Endothelial cell of umbilical vein (primary cell): Measurements from ENCODE around the gene MPP3. TPM values are rescaled to one million over a fixed set of nuclear protein-coding genes. Genes with fewer than 3 reads are reported as not detected.

Experiments
- BruUV-seq: library from RNA; stranded (reverse); fragments of 400-500 nt; replicated peaks from 2 replicates; lab custom pipeline; 2021; lab: Mats Ljungman, UMichigan
- CTCF ChIA-PET: fragments of 300-600, 350-600 bp; sonication (Branson Sonifier 250); formaldehyde crosslinking; loops from one replicate; lab custom pipeline; 2021; ENCODE audit warnings: antibody characterized with exemption, inconsistent platforms; lab: Charles Lee
- POLR2A ChIA-PET: fragments of 300-600, 350-600 bp; sonication (Branson Sonifier 250); formaldehyde crosslinking; loops from one replicate; lab custom pipeline; 2021; ENCODE audit warnings: antibody characterized with exemption, inconsistent platforms; lab: Charles Lee
- DNase-seq: peaks from one replicate; pipeline ENCODE4 v3.0.0-alpha.2; 2011; ENCODE audit warnings: low read depth, low spot score
- FAIRE-seq: peaks from 2 replicates; lab custom pipeline; 2011; peaks lifted over from hg19 to GRCh38; lab: Jason Lieb, UNC
- H2AFZ ChIP-seq: 2 replicates; pipeline ENCODE4 v1.6.0; 2012; ENCODE audit warnings: low read depth, low read length, control low read depth, inconsistent platforms
- H3K27ac ChIP-seq: 2 replicates; pipeline ENCODE4 v1.5.1; 2011; ENCODE audit warnings: low read depth, mild to moderate bottlenecking, control low read depth, low read length, moderate library complexity; ENCODE audit not compliant: insufficient read depth
- H3K27me3 ChIP-seq, 2 experiments: 2 replicates each; pipeline versions ENCODE4 v1.6.0 to v1.6.1; 2011; ENCODE audit warnings: low read length in 2 of 2, mixed read lengths in 1 of 2; ENCODE audit not compliant: control insufficient read depth in 2 of 2, insufficient read depth in 2 of 2
- H3K36me3 ChIP-seq, 2 experiments: 2 replicates in 1 of 2; 3 replicates in 1 of 2; pipeline ENCODE4 v1.5.1; 2011; ENCODE audit warnings: low read length in 2 of 2, mild to moderate bottlenecking in 1 of 2, moderate library complexity in 1 of 2; ENCODE audit not compliant: control insufficient read depth in 2 of 2, insufficient read depth in 2 of 2; ENCODE audit errors: extremely low read depth in 1 of 2
- H3K4me1 ChIP-seq: 3 replicates; pipeline ENCODE4 v1.5.1; 2011; ENCODE audit warnings: mild to moderate bottlenecking, low read length; ENCODE audit not compliant: control insufficient read depth, insufficient read depth; ENCODE audit errors: extremely low read depth
- H3K4me2 ChIP-seq: 2 replicates; pipeline ENCODE4 v1.6.1; 2011; ENCODE audit warnings: low read length, control low read depth, mixed read lengths; ENCODE audit not compliant: insufficient read depth
- H3K4me3 ChIP-seq, 3 experiments: fragments of 200-600 bp in 1 of 3; sonication (generic), shearing (Covaris generic) in 1 of 3; replicated peaks in 1 of 3; 2 replicates each; pipeline ENCODE4 v1.5.1; 2011 to 2016; ENCODE audit warnings: control low read depth in 3 of 3, low read length in 3 of 3, mild to moderate bottlenecking in 2 of 3, inconsistent platforms in 1 of 3, low read depth in 1 of 3, moderate library complexity in 1 of 3; ENCODE audit not compliant: insufficient read depth in 1 of 3
- H3K79me2 ChIP-seq: 2 replicates; pipeline ENCODE4 v1.6.0; 2012; ENCODE audit warnings: low read length, inconsistent platforms; ENCODE audit not compliant: control insufficient read depth, insufficient read depth
- H3K9ac ChIP-seq: replicated peaks from 2 replicates; pipeline ENCODE3; 2011; ENCODE audit warnings: low read length, control low read depth; ENCODE audit not compliant: insufficient read depth; ENCODE audit errors: extremely low read depth
- H3K9me1 ChIP-seq: replicated peaks from 3 replicates; pipeline ENCODE4 v1.6.0; 2011; ENCODE audit warnings: mild to moderate bottlenecking, low read length; ENCODE audit not compliant: control insufficient read depth, insufficient read depth; ENCODE audit errors: extremely low read depth
- H3K9me3 ChIP-seq: replicated peaks from 2 replicates; pipeline ENCODE4 v1.5.1; 2012; ENCODE audit warnings: low read length, inconsistent platforms; ENCODE audit not compliant: control insufficient read depth, insufficient read depth
- H4K20me1 ChIP-seq: replicated peaks from 2 replicates; pipeline ENCODE3; 2011; ENCODE audit warnings: mild to moderate bottlenecking, low read length; ENCODE audit not compliant: control insufficient read depth, insufficient read depth; ENCODE audit errors: extremely low read depth
- EZH2 ChIP-seq: IDR thresholded peaks from 2 replicates; pipeline ENCODE4 v1.6.1; 2012; ENCODE audit warnings: borderline replicate concordance, low read depth, mild to moderate bottlenecking, moderate library complexity, low read length, inconsistent platforms; ENCODE audit not compliant: severe bottlenecking
- FOS ChIP-seq: IDR thresholded peaks from 2 replicates; pipeline ENCODE4 v1.6.1; 2011; ENCODE audit warnings: mild to moderate bottlenecking, low read length, moderate library complexity, borderline replicate concordance; ENCODE audit not compliant: insufficient read depth
- GATA2 ChIP-seq: IDR thresholded peaks from 2 replicates; pipeline ENCODE4 v1.7.0; 2011; ENCODE audit warnings: low read depth, mild to moderate bottlenecking, moderate library complexity, mixed read lengths, low read length; ENCODE audit not compliant: insufficient read length, insufficient read depth
- JUN ChIP-seq: IDR thresholded peaks from 2 replicates; pipeline ENCODE4 v1.6.1; 2011; ENCODE audit warnings: borderline replicate concordance, low read depth; ENCODE audit not compliant: insufficient read length, insufficient read depth
- MAX ChIP-seq: IDR thresholded peaks from 2 replicates; pipeline ENCODE4 v1.6.1; 2011; ENCODE audit not compliant: insufficient read depth, insufficient read length
- MYC ChIP-seq: IDR thresholded peaks from one replicate; pipeline ENCODE4 v1.6.1; 2011; ENCODE audit warnings: mild to moderate bottlenecking, low read depth, low read length
- POLR2A ChIP-seq: IDR thresholded peaks from 2 replicates; pipeline ENCODE4 v1.6.1; 2012; ENCODE audit warnings: low read depth, mild to moderate bottlenecking, control low read depth, low read length
- POLR2AphosphoS5 ChIP-seq: IDR thresholded peaks from 2 replicates; pipeline ENCODE4 v1.6.1; 2012; ENCODE audit warnings: low read depth, mild to moderate bottlenecking, control low read depth, low read length, moderate library complexity; ENCODE audit not compliant: insufficient read depth
- dilution Hi-C: fragments of 300-500 bp; cut with MboI; formaldehyde crosslinking; loops from one replicate; pipeline ENCODE4 v1.15.0; 2019; ENCODE audit warnings: low sequenced_read_pairs; ENCODE audit not compliant: extremely low pct_ligation_motif_present
- intact Hi-C: fragments of 100-400 bp; cut with micrococcal nuclease; formaldehyde crosslinking; loops from one replicate; pipeline ENCODE4 v1.10.0; 2022
- polyA plus RNA-seq, 4 experiments: library from polyadenylated mRNA; depleted of rRNA in 3 of 4; stranded (reverse) in 3 of 4; unstranded in 1 of 4; fragments of >200 nt; gene quantifications; 2 replicates each; pipeline versions ENCODE4 v1.2.1 to v1.2.3, GENCODE V29; 2011 to 2012; ENCODE audit warnings: missing spikeins in 1 of 4
- total RNA-seq: library from RNA; stranded (reverse); gene quantifications from 2 replicates; pipeline ENCODE4 v1.2.3, GENCODE V29; 2021
- TF ChIP-seq, protein P1 (sequence below), 2 donors: IDR thresholded peaks; 1 replicate in 1 of 2; 2 replicates in 1 of 2; pipeline ENCODE4 v1.5.1; 2011; ENCODE audit warnings: low read length in 2 of 2, mild to moderate bottlenecking in 2 of 2, moderate library complexity in 2 of 2, control low read depth in 1 of 2, inconsistent platforms in 1 of 2, low read depth in 1 of 2; ENCODE audit not compliant: insufficient read depth in 1 of 2; ENCODE audit errors: extremely low read depth in 1 of 2

The MPP3 gene
- total and polyA plus RNA-seq, 2 donors (not counting 3 experiments of a cell fraction or from before 2014, with no cell fraction given): 6.1 to 11.3 TPM

DNA sequence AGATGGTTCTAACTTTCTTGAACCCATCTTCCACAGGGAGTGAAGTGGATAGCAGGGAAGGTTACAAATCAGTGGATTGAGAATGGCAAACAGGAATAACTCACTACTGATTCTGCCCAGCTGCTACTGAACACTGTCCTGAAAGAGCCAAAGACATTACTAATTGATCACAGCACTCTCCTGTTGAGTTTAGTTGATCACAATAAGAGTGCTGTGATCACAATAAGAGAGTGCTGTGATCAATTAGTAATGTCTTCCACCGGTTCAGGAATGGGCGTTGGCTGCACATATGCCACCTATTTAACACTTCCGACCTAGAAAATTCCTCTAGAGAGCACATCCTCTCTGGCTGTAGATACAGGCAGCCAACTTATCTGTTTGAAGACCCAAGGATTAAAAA lies 41.4 kb downstream of the MPP3 start:
- no peaks in the 10 kb centered on the region for H3K79me2 ChIP-seq
- no peaks in the 10 kb centered on the region for H3K36me3 ChIP-seq
- DNase-seq (peak; percentile 40), FAIRE-seq (no peak)
- no peak overlapping the region for H3K27ac ChIP-seq
- ChIA-PET CTCF (interaction anchor here (0.6 to 5.0 kb wide), 2 partner anchors 13 to 54 kb away, joined by 3 to 153 read pairs; partner anchors contain the start of gene CD300LG), POLR2A (interaction anchor here (0.6 kb wide), 1 partner anchor 229 kb away, joined by 10 read pairs; no protein-coding TSS in a partner anchor)
- no TSS peak for BruUV-seq
- no peaks in the 10 kb centered on the region for H3K9me1 ChIP-seq
- TF ChIP-seq JUN: no peak
- TF ChIP-seq GATA2: no peak
- TF ChIP-seq POLR2AphosphoS5: no peak
- no peak for TF ChIP-seq FOS
- TF ChIP-seq MAX: no peak
- TF ChIP-seq, protein P1, sequence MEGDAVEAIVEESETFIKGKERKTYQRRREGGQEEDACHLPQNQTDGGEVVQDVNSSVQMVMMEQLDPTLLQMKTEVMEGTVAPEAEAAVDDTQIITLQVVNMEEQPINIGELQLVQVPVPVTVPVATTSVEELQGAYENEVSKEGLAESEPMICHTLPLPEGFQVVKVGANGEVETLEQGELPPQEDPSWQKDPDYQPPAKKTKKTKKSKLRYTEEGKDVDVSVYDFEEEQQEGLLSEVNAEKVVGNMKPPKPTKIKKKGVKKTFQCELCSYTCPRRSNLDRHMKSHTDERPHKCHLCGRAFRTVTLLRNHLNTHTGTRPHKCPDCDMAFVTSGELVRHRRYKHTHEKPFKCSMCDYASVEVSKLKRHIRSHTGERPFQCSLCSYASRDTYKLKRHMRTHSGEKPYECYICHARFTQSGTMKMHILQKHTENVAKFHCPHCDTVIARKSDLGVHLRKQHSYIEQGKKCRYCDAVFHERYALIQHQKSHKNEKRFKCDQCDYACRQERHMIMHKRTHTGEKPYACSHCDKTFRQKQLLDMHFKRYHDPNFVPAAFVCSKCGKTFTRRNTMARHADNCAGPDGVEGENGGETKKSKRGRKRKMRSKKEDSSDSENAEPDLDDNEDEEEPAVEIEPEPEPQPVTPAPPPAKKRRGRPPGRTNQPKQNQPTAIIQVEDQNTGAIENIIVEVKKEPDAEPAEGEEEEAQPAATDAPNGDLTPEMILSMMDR (IDR thresholded peaks at IDR 0.05; ENCODE audit: extremely low read depth in 1 of 2, insufficient read depth in 1 of 2, low read depth in 1 of 2, low read length in 2 of 2): no peak
- no peak for TF ChIP-seq POLR2A
- no peak for TF ChIP-seq EZH2
- no peak for TF ChIP-seq MYC
- peaks cover 0 to 1% of the 10 kb centered on the region in 2 experiments for H3K27me3 ChIP-seq
- no peaks in the 10 kb centered on the region for H4K20me1 ChIP-seq
- no peak overlapping the region for H3K4me2 ChIP-seq
- intact Hi-C loops (no loop called here), dilution Hi-C loops (no loop called here)
- H3K9me3 ChIP-seq: no peaks in the 10 kb centered on the region
- H2AFZ ChIP-seq: peak overlapping the region; percentile 45
- no peaks in the 10 kb centered on the region for H3K4me1 ChIP-seq
- H3K4me3 ChIP-seq: no peak overlapping the region
- no peak overlapping the region for H3K9ac ChIP-seq
